TTC549 (cell line): ENCODE data around the gene TFDP1.
"Not testable (repeated sequence)": the region's sequence is repeated elsewhere in the genome, so short reads cannot be mapped to it uniquely, and the experiment has no call there.

Experiments used
- FAIRE-seq: peaks from 2 replicates; lab custom pipeline; 2012; peaks lifted over from hg19 to GRCh38; lab: Jason Lieb, UNC

Gene TFDP1

GRCh38 chr13:113567681-113568080 lies 16.9 kb upstream of the TFDP1 start:
- no peak for FAIRE-seq

- FAIRE-seq, result no peak
Observed at GRCh38 chr13:113573065-113573464, 11.5 kb upstream of the TFDP1 start.

DNA sequence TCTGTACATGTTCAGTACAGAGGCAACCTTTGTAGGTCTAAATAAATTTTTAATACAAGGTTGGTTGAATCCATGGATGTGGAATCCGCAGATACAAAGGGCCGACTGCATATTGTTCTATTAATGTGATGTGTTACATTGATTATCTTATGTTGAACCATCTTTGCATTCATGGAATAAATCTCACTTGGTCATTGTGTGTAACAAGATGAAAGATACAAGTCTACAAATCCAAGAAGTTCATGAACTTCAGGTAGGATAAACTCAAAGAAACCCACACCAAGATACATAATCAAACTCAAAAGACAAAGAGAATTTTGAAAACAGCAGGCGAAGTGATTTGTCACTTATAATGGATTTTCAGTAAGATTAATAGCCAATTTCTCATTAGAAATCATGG lies 8.0 kb upstream of the TFDP1 start:
- FAIRE-seq, result no peak

DNA sequence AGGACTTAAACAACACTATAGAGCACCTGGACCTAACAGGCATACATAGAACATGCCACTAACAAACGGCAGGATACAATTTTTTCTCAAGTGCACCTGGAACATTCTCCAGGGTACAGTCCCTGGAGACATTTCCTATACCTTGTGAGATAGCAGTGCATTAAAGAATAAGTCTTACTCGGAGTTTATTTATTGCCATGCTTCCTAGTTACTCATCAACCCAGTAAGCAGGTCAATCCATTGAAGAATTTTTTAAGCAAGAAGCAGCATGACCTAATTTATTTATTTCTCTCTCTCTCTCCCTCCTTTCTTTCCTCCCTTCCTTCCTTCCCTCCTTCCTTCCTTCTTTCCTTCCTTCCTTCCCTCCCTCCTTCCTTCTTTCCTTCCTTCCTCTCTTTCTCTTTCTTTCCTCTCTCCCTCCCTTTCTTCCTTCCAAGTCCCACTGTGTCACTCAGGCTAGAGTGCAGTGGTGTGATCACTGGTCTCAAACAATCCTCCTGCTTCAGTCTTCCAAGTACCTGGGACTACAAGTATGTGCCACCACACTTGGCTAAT lies 6.6 kb upstream of the TFDP1 start:
- no peak for FAIRE-seq

GRCh38 chr13:113579686-113580085 lies 4.9 kb upstream of the TFDP1 start:
- FAIRE-seq, result no peak

DNA sequence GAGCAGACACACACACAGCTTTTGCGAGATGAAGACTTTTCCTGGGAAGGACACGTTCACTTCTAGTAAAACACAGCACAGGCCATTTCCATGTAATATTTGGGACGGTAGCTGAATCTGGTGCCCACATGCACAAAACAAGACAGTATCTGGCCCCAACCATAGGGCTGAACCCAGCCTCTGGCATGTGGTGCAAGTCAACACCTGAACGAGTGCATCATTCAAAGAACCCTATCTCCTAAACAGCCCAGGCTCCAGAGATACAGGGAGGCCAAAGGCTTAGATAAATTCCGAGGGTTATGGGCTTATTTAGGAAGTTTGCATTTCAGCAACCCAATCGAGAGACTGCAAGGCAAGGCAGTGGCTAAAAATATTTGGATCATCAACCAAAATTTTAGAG lies 2.7 kb upstream of the TFDP1 start:
- FAIRE-seq, result no peak

DNA sequence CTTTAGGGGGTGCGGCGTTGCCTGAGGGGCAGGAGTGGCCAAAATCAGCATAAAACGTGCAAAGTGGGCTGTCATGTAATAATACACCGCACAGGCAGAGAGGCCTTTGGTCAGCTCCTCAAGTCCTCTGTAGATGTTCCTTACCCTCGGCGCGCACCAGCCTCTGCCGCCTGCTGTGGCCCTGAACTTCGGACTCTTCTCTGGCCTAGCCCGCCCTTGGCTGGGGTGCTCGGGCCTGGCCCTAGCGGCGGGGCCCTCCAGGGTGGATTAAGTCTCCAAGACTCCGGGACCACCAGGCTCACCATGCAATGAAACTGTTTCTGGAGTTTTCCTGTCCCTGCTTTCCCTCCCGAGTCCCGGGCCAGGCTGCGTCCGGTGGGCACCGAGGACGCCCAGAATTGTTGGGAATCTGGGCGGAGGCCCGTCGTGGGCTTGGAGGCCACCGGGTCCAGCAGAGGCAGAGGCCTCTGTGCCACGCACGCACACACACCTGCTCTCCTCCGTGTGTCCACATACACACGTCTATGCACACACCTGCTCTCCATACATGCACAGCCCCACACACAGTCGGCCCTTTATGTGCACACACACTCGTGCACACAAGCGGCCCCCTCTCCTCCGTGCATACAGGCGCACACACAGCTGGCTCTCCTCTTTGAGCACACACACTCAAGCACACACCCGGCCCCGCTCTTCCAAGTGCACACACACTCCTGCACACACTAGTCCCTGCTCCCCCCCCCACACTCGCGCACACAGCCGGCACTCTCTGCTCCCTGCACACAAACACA lies 1.5 kb upstream of the TFDP1 start:
- no peak for FAIRE-seq

GRCh38 chr13:113584870-113585671 lies 518 bp downstream of the TFDP1 start:
- no peak for FAIRE-seq

GRCh38 chr13:113585896-113586295 lies 1.3 kb downstream of the TFDP1 start:
- FAIRE-seq, result no peak

- FAIRE-seq, result no peak
Observed at GRCh38 chr13:113586661-113587479, 2.3 kb downstream of the TFDP1 start.

DNA sequence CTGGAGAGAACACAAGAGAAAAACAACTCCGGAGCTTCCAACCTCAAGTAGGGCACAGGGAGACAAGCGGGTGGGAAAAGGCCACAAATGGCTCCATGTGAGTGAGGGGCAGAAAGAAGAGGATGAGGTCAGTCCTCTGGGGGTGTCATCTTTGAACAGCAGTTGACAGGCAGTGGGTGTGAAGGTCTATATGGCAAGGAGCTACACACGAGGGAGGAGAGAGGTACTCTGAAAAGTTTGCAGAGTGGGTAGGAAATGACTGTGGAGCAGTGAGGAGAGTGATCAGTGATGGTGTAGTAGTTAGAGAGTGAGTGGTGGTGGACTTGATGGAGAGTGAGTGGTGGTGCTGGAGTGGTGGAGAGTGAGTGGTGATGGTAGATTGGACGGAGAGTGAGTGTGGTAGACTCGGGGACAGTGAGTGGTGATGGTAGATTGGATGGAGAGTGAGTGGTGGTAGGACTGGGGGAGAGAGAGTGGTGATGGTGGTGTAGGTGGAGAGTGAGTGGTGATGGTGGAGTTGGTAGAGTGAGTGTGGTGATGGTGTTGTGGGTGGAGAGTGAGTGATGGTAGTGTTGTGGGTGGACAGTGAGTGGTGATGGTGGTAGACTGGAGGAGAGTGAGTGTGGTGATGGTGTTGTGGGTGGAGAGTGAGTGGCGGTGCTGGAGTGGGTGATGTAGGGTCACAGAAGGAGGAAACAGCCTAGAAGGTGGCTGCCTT lies 4.0 kb downstream of the TFDP1 start:
- FAIRE-seq, result no peak

GRCh38 chr13:113589251-113589960 lies 4.9 kb downstream of the TFDP1 start:
- no peak for FAIRE-seq

GRCh38 chr13:113589961-113590339 lies 5.4 kb downstream of the TFDP1 start:
- FAIRE-seq, result no peak

GRCh38 chr13:113591750-113592149 lies 7.2 kb downstream of the TFDP1 start:
- no peak for FAIRE-seq

DNA sequence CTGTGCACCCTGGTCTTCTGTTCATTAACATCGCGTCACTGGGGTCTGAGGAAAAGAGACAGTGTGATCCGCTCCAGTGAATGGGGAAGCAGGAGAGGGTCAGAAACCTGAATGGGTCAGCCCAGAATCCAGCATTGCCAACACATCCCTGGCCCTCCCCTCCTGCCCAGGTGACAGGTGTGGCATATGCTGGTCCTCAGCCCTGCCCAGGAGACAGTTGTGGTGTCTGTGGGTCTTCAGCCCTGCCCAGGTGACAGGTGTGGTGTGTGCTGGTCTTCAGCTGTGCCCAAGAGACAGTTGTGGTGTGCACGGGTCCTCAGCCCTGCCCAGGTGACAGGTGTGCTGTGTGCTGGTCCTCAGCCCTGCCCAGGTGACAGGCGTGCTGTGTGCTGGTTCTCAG lies 8.0 kb downstream of the TFDP1 start:
- FAIRE-seq, result no peak

- FAIRE-seq, result not testable (repeated sequence)
Observed at GRCh38 chr13:113594066-113594821, 9.7 kb downstream of the TFDP1 start.

DNA sequence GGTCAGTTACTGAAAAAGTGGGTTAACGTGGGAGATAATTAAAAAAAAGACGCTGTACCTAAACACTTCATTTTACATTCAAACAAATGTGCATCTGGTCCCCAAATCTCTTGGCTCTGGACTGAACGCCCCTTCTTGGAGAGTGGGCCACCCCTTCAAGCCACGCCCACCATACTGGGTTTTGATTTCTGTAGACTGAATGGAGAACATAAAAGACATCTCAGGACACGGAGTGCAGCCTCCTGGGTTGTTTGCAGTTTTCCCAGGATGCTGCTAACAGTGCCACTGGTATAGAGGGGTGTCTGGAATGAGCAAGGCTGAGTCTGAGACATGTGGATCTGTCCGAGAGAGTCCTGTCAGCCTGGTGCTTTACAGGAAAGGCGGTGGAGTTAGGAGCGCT lies 10.6 kb downstream of the TFDP1 start:
- FAIRE-seq, result no peak

GRCh38 chr13:113596321-113597200 lies 12.0 kb downstream of the TFDP1 start:
- FAIRE-seq, result no peak

- FAIRE-seq, result no peak
Observed at GRCh38 chr13:113597391-113598080, 13.0 kb downstream of the TFDP1 start.
